Myocyte (in vitro differentiated cells): ENCODE data around the gene SLN. TPM values are rescaled to one million over a fixed set of nuclear protein-coding genes. Genes with fewer than 3 reads are reported as not detected.

ENCODE experiments used
- DNase-seq: peaks from one replicate; pipeline ENCODE4 v3.0.0-alpha.2; 2012; ENCODE audit warnings: low read depth
- polyA plus RNA-seq: library from polyadenylated mRNA; unstranded; fragments of >200 nt; gene quantifications from one replicate; pipeline ENCODE4 v1.2.1, GENCODE V29; 2012; ENCODE audit warnings: missing spikeins
- total RNA-seq: library from RNA; depleted of rRNA; stranded (reverse); fragments of >200 nt; gene quantifications from 2 replicates; pipeline ENCODE4 v1.2.3, GENCODE V29; 2014

SLN gene
- 9.2 and 84.1 TPM in 2 replicates for total RNA-seq
- 121 TPM for polyA plus RNA-seq

DNA sequence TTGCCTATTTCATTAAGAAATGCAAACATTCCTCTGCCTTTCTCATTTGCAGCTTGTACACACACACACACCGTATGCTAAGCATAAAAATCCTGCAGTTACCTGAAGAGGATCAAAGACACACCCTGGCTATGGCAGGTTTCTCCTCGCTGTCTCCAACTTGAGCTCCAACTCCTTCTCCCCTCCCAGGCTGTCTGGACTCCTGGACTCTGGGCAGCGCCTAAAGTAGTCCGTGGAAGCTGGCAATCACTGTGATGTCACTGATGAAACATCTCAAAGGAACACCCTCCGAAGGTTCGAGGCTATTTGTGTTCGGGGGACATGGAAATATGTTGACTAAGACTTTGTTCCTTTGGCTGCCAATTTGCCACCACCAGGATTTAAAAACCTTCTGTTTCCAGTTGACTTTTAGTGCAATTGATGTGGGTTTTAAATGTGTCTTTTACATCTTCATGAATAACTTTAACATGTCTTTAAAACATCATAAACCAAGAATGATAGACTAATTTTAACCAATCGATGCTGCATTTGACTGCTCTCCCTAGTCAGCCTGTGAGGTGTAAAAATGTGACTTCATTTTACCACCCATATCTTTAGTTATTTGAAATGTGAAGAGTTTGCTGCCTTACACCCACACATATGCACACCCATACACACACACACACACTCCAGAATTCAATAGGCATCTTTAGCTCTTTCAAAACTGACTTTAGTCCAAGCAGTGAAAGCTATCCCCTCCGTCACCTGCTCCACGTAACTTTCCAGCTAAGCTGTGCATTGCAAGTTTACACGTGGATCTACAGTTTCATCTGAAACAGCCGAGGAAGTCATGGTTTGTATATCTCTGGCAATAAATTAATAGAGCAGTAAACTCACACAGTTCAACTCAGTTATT lies at the start of gene SLN:
TSS of gene SLN (minus strand) at position 196 of the 895 bp plus-strand sequence.
- DNase-seq = no peak

DNA sequence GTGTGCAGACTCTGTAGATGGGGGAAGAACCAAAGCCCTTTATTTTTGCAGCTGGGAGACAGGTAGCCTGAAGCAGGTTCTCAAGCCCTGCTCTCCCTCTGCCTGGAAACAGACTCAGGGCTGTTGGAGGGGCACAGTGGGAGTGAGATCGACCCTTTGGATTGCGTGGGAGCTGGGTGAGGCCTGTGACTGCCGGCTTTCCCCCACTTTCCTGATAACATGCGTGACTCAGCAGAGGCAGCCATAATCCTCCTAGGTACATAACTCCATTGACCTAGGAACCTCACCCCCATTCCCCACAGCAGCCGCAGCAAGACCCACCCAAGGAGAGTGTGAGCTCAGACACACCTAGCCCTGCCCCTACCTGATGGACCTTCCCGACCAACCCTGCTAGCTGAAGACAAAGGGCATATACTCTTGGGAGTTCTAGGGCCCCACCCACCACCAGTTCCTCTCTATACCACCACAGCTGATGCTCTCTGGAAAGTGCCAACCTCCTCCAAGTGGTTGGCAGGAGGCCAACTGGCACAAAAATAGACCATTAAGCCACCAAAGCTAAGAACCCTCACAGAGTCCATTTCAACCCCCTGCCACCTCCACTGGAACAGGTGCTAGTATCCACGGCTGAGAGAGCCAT lies 47.0 kb upstream of the SLN start:
- DNase-seq = peak; percentile 97

DNA sequence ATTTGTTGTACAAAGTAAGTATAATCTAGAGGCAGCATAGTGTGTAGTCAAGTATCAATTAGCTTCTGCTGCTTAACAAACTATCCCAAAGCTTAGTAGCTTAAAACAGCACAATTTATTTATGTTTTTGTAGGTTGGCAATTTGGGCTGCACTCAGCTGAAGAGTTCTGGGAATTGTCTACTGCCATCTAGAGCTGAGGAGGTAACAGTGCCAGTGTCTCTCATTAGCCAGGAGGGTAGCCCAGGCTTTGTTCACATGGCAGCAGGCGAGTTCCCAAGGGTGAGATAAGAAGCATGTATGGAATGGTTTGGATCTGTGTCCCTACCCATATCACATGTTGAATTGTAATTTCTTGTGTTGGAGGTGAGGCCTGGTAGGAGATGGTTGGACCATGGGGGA lies 45.8 kb upstream of the SLN start:
- DNase-seq = no peak

DNA sequence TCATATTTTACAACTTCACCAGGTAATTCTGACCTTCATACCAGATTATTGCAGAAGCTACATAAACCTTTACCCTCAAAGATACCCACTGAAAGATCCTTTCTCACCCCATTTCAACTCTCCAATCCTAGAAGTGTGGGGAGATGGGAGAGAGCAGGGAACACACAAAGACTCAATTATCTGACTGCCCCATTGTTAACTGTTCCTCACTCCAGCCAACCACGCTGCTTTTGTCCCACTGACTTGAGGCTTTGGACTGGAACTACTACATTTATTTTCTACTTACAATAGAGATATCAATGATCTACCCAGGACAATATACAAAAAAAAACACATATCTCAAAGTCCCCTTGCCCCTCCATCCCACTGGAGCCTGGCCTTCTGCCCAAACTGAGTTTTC lies 44.7 kb upstream of the SLN start:
- no peak for DNase-seq

DNA sequence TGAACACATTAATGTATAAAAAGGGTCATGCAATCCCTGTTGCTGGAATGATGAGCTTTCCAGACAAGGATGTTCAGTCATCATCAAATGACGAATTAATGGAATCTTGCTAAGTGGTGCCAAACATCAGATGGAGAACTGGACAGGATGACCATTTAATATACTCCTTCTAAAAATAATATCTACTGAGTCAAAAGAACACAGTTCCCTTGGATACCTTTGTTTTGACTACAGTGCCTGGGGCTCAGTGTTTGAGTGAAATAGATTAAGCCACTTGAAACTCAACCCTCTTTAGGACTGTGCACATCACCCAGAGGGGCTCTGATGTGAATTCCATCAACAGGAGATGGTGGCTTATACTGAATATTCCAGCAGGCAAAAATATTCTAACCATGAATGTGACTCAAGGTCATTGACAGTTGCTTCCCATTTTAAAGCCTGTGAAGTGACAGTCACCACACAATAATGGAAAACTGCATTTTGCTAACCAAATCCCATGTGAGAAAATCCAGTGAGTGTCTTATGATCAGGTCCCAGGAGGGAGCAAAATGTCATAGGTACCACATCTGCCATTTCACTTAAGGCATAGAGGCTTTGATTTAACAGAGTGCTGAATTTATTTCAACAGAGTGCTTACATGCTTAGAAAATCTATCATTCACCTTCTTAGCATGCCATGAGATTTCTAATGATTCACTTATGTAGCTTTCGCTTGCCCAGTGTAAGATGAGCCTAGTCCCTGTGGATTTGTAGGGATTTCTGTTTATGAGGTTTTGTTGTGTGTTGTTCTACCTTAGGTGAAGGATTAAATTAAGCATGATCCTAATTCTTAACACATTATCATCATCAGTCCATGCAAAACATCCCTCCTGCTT lies 41.3 kb upstream of the SLN start:
- peak; percentile 49 for DNase-seq

DNA sequence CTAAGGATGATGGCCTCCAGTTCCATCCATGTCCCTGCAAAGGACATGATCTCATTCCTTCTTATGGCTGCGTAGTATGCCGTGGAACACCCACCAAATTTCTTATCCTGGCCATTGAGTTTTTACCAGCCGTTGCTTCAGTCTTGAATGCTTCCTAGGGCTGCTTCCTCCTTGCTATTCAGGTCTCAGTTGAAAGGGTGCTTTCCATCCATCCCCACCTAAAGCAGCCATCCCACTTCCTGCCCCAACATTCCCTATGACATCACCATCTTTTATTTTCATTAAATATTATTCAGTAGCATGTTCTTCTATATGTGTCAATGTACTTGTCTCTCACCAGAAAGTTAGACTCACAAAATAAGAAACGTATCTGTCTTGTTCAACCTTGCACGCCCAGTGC lies 40.7 kb upstream of the SLN start:
- DNase-seq = no peak

DNA sequence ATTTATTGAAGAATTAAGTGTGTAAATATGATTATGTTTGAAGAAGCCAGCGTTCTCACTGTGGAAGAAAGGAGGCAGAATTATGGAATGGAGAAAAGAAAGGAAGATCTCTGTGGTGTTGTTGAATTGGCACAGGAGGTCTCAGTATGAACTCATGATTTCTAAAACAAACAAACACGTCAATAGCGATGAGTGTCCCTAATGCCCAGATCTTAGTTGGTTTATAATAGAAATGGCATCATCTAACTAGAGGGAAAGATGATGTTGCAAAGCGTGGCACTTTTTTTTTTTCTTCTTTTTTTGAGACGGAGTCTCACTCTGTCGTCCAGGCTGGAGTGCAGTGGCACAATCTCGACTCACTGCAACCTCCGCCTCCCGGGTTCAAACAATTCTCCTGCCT lies 39.2 kb upstream of the SLN start:
- no peak for DNase-seq

DNA sequence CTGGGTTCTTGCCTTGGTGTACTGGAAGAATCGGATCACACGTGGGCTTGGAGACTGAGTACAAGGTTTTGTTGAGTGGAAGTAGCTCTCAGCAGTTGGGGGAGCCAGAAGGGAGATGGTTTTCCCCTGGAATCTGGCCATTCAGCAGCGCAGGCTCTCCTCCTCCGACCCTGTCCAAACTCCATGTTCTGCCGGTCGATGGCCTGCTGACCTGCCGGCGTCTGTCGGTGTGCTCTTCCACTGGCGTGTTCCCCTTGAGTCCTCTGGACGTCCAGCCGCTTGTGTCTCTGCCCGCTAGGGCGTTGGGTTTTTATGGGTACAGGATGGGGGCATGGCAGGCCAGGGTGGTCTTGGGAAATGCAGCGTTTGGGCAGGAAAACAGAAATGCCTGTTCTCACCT lies 38.5 kb upstream of the SLN start:
- no peak for DNase-seq

DNA sequence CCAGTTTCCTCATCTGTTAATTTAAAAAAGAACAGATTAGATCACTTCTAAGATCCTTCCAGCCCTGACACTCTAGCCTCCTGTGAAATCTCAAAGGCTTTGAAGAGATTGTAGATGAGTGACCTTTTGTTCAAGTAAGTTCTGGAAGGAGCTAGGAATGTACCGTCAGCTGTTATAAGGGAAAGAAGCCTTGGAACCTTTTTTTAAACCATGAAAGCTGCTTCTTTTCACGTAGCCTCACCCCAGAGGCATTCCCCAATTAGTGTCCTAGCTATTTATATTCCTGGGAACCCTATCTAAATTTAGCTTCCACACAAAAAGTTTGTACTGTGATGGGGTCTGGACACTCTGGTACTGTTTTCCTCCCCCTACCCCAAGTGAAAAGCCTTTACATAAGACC lies 35.8 kb upstream of the SLN start:
- DNase-seq = peak; percentile 94

DNA sequence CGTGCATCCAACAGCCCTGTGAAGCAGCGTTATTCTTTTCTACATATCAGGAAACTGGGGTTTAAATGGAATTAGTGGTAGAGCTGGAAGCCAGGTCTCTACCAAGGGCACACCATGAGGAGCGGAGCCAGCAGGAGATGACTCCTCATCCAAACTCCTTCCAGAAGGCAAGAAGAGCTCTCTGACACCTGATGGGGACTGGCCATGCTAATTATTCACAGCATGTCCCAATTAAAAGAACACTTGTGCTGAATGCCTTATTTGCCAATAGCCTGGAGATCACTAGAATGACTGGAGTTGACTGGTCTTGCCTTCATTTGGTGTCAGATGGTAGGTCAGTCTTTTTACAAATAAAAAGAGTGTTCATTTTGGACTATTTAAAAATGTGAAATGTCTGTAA lies 32.9 kb upstream of the SLN start:
- no peak for DNase-seq

DNA sequence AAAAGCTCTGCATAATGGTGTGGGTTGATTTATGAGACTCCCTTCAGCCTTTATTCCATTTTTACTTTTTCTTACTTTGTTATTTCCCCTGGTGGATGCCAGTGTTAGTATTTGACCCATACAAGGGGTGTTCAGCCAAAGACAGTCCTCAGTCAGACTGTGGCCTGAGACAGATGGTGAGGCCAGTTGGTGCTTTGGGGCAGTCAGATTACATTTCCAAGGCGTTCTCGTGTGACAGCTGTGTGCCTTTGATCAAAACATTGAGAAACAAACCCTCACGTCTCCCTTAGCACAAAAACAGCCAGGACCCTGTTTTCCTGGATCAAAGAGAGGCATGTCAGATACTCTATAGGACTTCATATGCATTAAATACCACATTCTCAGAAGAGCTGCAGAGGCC lies 31.3 kb upstream of the SLN start:
- peak; percentile 92 for DNase-seq

DNA sequence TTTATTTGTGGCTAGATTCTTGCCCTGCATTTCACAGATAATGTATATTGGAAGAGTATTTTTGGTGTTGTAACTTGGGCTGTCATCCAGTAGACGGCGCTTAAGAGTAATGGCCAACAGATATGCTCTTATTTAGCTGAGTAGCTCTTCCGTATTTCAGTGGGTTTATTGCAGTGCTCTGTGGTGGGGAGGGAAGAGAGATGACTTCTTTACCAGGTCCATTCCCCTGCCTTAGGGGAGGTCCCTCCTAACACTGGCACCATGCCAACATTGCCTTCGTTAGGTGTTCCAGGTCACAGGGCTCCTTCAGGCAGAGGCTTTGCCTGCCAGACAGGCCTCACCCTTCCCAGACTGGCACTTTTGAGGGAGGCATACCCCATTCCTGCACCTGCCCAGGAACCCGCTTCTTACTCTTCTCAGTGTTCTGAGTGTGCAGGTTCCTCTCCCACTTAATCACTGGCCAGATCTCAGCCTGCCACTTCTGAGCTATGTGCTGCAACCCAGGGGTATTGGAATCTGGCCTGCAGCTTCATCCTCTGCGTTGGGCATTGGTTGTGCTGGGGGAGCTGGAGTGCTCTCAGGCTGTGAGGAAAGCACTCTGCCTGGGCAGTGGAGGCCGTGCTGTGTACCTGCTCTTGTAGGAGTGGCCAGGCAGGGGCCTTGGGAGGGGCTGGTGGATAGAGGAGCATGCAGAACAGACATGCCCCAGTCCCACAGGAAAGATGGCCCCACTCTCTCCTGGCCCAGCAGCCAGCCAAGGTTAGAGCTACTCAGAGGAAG lies 29.4 kb upstream of the SLN start:
- DNase-seq = no peak

DNA sequence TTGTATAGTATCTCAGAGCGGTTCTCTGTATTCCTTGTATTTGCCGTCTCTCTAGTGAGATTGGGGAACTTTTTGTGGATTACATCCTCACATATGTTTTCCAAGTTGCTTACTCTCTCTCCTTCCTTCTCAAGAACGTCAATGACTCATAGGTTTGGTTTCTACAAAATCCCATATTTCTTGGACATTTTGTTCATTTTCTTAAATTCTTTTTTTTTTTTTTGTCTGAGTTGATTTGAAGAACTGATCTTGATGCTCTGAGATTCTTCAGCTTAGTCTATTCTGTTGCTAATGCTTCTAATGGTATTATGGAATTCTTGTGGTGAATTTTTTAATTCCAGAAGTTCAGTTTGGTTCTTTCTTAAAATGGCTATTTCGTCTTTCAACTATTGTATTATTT lies 28.4 kb upstream of the SLN start:
- DNase-seq = no peak

DNA sequence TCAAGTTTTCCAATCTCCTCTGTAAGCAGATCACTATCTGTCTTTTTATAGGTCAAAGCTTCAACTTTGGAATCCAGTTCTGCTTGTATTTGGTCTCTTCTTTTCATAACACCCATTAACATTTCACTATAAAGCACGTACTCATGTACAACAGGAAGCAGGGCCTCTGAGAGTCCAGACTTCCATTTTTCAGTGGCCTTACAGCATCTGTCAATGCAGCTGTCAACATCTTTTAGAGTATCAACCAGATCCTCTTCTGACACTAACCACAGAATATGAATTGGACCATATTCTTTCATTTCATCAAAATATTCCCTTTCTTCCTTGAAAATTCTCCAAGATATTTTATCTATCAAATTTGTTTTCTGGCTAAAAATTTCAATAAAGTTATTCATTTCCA lies 24.7 kb upstream of the SLN start:
- DNase-seq = peak; percentile 43

DNA sequence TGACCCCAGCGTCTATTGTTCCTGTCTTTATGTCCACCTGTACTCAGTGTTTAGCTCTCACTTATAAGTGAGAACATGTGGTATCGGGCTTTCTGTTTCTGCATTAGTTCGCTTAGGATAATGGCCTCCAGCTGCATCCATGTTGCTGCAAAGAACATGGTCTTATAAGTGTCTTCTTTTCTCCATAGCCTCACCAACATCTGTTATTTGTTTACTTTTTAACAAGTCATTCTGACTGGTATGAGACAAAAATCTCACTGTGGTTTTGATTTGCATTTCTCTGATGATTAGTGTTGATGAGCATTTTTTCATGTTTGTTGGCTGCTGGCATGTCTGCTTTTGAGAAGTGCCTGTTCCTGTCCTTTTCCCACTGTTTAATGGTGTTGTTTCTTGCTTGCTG lies 21.7 kb upstream of the SLN start:
- DNase-seq = no peak

DNA sequence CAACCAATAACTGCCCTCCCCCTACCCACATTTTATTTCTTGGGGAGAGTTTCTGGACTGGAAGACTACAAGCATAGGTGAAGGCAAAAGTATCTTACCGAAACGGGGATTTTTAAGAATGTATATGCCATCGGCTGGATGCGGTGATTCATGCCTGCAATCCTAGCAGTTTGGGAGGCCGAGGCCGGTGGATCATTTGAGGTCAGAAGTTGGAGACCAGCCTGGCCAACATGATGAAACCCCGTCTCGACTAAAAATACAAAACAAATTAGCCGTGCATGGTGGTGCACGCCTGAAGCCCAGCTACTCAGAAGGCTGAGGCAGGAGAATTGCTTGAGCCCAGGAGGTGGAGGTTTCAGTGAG lies 20.8 kb upstream of the SLN start:
- DNase-seq = no peak

DNA sequence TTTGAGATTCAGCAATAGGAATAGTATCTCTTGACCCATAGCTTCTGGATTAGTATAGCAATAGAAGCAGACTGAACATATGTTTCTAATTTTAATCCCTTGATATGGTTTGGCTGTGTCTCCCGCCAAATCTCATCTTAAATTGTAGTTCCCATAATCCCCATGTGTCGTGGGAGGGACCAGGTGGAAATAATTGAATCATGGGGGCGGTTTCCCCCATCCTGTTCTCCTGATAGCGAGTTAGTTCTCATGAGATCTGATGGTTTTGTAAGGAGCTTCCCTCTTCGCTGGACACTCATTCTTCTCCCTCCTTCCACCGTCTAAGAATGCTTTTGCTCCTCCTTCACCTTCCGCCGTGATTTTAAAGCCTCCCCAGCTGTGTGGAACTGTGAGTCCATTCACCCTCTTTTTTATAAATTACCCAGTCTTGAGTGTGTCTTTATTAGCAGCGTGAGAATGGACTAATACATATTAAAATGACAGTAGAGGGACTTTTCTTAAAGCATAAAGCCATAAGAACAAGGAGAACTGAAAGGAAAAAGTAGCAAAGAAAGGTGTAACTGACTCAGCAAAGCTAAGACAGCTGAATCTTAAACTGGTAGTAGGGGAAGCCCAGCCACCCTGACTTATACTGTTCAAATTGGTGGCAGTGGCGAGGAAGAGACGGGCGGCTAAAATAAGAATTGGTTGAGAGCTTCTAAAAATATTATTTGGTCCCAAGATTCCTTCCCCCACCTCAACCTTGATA lies 20.3 kb upstream of the SLN start:
- no peak for DNase-seq

DNA sequence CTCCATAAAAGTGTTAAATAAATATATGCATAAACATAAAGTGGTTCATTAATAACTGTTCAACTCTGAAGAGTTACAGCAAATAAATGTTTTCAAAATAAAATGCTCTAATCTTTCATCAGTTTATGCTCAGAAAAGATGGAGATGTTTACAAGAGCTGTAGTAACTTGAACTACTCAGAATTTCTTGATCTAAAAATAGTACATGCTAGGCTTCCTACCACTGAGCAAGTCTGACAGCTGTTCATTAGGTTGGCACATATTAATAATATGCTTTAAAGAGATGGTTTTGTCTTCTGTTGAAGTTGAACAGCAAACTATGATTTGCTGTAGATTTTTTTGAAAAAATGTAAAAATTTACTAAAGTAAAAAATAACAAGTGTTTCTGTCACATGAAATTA lies 10.8 kb upstream of the SLN start:
- peak; percentile 80 for DNase-seq

DNA sequence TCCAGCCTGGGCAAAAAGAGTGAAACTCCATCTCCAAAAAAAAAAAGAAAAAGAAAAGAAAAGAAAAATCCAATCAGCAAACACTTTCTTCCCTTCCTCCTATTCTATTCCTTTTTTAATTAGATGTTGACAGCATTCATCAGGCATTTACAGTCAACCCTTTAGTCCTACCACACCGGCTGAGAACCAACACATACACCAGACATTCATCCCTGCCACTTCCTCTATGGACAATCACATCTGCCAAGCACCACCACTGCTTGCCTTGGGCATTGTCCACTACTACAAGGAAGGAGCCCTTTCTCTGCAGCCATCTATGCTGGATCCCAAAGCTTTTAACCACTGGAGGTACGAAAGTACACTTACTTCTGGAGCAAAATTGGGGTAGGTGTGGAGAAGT lies 9.4 kb upstream of the SLN start:
- peak; percentile 64 for DNase-seq

DNA sequence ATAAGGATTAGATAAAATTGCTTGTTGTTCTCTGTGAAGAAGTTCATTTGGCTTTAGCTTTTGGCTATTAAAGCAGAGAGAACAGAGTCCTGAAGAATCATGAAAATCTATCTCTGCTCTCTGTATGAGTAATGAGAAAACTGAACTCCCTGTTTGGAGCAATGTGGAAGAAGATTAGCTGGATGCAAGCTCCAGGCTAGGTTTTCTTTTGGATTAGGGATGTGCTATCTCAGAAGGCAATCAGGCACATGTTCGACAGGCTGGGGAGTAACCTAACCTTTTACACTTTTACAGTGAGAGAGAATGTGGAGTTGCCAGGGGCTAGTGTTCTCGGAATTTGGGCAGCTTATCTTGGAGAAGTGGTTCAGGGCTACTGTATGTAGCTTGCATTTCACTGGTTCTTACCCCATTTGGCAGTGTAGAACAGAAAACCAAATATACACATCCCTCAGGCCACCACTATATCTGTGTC lies 8.5 kb upstream of the SLN start:
- no peak for DNase-seq
